Measurements from ENCODE around the gene SMAD7.

The SMAD7 gene

GRCh38 chr18:48904847-48905394 lies 45.8 kb downstream of the SMAD7 start:
- TF ChIP-seq REST (IDR thresholded peaks at IDR 0.05; ENCODE audit: insufficient read depth in 1 of 2, low read depth in 2 of 2, low read length in 2 of 2), result no peak
- TF ChIP-seq POLR2AphosphoS5 (IDR thresholded peaks at IDR 0.05; ENCODE audit: low read depth, low read length), result no peak
- TF ChIP-seq TAF1 (IDR thresholded peaks at IDR 0.05; ENCODE audit: borderline replicate concordance, insufficient read depth, low read length), result no peak
- TF ChIP-seq SIN3A (IDR thresholded peaks at IDR 0.05; ENCODE audit: borderline replicate concordance, insufficient read depth, low read length), result no peak
- no peak for TF ChIP-seq FOXP2 (optimal IDR thresholded peaks at IDR 0.05; ENCODE audit: borderline replicate concordance, extremely low read depth, extremely low read length, insufficient read depth)

- TF ChIP-seq POLR2AphosphoS5 (IDR thresholded peaks at IDR 0.05; ENCODE audit: low read depth, low read length) (no peak), REST (IDR thresholded peaks at IDR 0.05; ENCODE audit: insufficient read depth in 1 of 2, low read depth in 2 of 2, low read length in 2 of 2) (no peak), FOXP2 (optimal IDR thresholded peaks at IDR 0.05; ENCODE audit: borderline replicate concordance, extremely low read depth, extremely low read length, insufficient read depth) (no peak)
Observed at GRCh38 chr18:48904091-48904490, 46.7 kb downstream of the SMAD7 start.

- TF ChIP-seq POLR2AphosphoS5 (IDR thresholded peaks at IDR 0.05; ENCODE audit: low read depth, low read length) (no peak), REST (IDR thresholded peaks at IDR 0.05; ENCODE audit: insufficient read depth in 1 of 2, low read depth in 2 of 2, low read length in 2 of 2) (no peak), SIN3A (IDR thresholded peaks at IDR 0.05; ENCODE audit: borderline replicate concordance, insufficient read depth, low read length) (no peak), FOXP2 (optimal IDR thresholded peaks at IDR 0.05; ENCODE audit: borderline replicate concordance, extremely low read depth, extremely low read length, insufficient read depth) (no peak), TAF1 (IDR thresholded peaks at IDR 0.05; ENCODE audit: borderline replicate concordance, insufficient read depth, low read length) (no peak)
Observed at GRCh38 chr18:48902856-48903601, 47.7 kb downstream of the SMAD7 start.

- peak in 1 of 2 experiments; percentile 66; a peak in 1 of 4 replicates for TF ChIP-seq REST (IDR thresholded peaks at IDR 0.05; ENCODE audit: insufficient read depth in 1 of 2, low read depth in 2 of 2, low read length in 2 of 2)
- TF ChIP-seq POLR2AphosphoS5 (IDR thresholded peaks at IDR 0.05; ENCODE audit: low read depth, low read length), result peak; percentile 51; the same call in 1 of the 2 replicates
- TF ChIP-seq SIN3A (IDR thresholded peaks at IDR 0.05; ENCODE audit: borderline replicate concordance, insufficient read depth, low read length), result peak; percentile 79; the same call in 1 of the 2 replicates
- TF ChIP-seq TAF1 (IDR thresholded peaks at IDR 0.05; ENCODE audit: borderline replicate concordance, insufficient read depth, low read length), result peak; percentile 51; the same call in 1 of the 2 replicates
- peak; percentile 84 for TF ChIP-seq FOXP2 (optimal IDR thresholded peaks at IDR 0.05; ENCODE audit: borderline replicate concordance, extremely low read depth, extremely low read length, insufficient read depth)
Observed at GRCh38 chr18:48902023-48902855, 48.5 kb downstream of the SMAD7 start.
